GM18499 (cell line): ENCODE results near the gene OSBPL3.
"Not testable (repeated sequence)": the region's sequence is repeated elsewhere in the genome, so short reads cannot be mapped to it uniquely, and the experiment has no call there.

Experiments
- ATAC-seq: cut with Tn5 transposase; IDR thresholded peaks from one replicate; pipeline ENCODE4 v1.9.1; 2021; ENCODE audit warnings: moderate number of reproducible peaks; ENCODE audit not compliant: insufficient read depth, unreplicated experiment

Gene OSBPL3

DNA sequence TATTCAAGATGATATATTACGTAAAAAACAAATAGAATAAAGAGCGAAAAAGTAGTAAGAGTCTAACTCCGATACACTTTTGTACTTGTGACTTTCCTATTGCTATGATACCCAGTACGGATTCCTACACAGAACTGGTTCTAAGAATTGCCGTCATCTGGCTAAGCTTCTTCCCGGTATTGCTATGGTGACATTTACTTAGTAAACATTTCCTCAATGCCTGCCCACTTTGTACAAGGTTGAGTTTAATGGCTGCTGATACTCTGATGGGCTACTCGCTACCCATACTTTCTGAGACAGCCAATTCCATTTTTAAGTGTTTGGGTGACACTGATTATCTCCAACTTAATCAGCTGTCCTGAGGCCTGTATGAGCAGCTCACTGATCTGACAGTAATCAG, 55.6 kb downstream of the OSBPL3 start:
- ATAC-seq: no peak

- no peak for ATAC-seq
Measured at GRCh38 chr7:24923172-24923865, 56.7 kb downstream of the OSBPL3 start.

DNA sequence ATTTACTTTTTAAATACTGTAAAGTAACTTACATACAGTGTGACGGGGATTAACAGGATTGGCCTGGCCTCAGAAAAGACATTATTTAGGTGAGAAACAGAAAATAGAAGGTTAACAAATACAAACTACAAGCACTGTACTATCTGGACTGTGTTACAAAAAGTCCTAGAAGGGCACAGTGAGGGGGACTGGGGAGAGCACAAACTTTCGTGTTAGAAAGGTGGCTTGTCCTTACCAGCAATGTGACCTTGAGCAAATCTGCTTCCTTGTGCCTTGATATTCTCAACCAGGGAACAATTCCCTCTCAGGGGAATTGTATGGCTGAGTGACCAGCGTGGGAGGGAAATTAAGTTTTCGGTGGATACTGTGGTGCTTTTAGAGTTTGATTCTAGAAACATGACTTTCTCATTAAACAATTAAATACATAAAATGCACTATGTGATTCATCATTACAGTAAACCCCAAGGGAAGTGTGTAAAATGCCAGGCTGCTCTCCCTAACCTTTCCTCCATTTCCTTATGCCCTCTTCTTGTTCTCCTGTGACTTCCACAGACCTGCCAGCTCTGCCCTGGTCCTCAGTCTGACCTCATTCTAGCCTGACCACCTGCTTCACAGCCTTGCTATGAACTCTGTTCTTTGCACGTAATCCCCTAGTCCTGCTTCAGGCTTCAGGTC, 57.7 kb downstream of the OSBPL3 start:
- ATAC-seq: no peak

DNA sequence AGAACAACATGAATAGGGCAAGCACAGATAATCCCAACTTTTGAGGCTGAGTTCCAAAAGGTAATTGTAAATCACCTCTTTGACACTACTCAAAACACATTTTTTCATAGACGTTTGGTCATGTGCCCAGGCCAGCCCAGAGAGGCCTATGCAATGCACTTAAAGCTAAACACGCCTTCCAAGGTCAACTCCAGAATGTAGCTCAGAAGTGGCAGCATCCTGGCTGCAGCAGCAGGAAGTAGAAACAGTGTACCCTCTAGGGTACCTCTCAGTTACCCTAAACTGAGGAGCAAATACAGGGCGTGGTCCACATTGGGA, 58.7 kb downstream of the OSBPL3 start:
- no peak for ATAC-seq

- ATAC-seq: no peak
Measured at GRCh38 chr7:24920451-24921361, 59.3 kb downstream of the OSBPL3 start.

DNA sequence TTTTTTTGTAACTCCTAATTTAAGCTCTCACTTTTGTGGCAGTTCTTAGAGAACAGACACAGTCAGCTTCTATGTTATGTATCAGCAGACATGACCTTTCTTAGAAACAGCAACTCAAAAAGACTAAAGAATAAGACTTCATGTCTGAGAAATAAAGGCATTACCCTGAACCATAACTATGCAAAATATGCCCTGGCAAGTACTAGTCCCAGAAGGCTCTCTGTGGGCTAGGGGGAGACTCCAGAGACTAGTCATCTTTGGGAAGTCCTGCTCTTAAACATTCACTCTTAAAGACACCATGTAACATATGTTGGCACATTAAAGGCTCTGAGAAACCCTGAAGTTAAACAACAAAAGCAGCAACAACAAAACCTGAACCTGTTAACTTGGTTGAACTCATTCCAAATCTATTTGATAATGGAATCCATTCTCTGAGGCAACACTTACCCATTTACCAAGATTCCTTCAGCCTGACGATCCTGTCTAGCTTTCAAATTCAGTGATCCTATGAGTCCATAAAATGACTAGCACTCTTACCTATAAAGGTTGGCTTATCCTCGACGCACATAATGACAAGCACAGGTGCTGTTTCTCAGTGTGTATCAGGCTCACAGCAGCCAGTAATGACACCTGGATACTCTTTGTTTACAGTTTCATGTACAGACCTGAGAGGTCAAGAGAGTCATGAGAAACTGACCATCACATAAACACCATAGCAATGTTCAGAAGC, 62.3 kb downstream of the OSBPL3 start:
- ATAC-seq: no peak

- no peak for ATAC-seq
Measured at GRCh38 chr7:24916463-24917040, 63.4 kb downstream of the OSBPL3 start.

DNA sequence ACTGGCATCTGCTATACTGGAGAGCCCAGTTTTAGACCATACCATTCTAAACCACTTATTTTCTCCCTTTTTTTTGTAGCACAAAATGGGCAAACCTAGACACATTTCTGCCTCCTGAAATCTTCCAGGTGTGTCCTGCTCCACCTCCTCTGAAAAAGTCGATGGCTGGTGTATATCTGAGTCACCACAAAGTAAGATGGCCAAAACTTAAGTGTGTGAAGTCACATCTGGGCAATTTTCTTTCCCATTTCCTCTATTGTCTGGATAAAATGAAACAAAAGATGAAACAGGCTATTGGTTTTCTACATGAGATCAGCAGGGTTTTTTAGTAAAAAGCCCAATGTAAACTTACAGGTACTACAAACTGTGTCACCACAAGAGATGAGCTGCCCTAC, 65.5 kb downstream of the OSBPL3 start:
- no peak for ATAC-seq

DNA sequence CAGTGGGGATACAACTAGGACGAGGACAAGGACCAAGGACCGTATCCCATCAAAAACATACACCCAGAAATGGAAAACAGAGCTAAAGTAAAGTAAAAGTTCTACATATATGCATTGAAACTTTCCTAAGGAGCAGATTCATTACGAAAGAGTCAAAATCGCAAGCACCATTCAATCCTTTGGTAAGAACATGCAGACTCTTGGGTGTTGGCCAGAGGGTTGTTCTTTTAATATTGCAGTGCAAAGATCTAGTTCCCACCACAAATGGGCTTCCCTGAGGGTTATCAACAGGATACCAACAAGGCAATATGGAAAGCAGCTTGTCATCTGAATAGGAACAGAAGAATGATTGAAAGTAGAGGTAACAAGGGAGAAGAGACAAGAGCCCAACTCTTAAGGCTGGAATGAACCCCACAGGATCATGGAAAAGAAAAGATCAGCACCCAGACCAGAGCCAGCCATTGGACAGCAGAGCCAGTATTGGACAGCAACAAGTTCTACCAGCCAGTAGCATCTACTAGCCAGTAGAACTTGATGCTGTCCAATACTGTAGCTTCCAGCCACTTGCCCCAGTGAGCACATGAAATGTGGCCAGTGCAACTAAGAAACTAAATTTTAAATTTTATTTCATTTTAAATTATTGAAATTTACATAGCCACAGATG, 66.0 kb downstream of the OSBPL3 start:
- ATAC-seq: no peak

GRCh38 chr7:24912874-24913514, 67.0 kb downstream of the OSBPL3 start:
- ATAC-seq: no peak

DNA sequence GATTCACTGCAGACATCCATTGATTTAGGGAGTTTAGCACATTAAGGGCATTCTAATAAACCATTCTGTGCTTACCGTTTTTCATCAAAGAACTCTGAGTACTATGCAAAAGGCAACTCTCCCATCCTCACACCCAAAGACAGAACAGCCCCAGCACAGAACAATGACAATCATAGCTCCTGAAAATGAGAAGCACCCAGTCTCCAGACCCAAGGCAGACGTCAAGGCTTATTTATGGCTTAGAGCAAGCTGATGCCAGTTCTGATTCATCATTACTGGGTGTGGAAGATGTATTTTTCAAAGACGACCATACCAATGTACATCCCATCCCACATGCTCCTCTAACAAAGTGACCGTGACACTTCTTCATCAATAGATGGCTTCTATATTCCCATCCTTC, 67.6 kb downstream of the OSBPL3 start:
- ATAC-seq: no peak

- ATAC-seq: no peak
Measured at GRCh38 chr7:24911213-24911603, 68.8 kb downstream of the OSBPL3 start.

DNA sequence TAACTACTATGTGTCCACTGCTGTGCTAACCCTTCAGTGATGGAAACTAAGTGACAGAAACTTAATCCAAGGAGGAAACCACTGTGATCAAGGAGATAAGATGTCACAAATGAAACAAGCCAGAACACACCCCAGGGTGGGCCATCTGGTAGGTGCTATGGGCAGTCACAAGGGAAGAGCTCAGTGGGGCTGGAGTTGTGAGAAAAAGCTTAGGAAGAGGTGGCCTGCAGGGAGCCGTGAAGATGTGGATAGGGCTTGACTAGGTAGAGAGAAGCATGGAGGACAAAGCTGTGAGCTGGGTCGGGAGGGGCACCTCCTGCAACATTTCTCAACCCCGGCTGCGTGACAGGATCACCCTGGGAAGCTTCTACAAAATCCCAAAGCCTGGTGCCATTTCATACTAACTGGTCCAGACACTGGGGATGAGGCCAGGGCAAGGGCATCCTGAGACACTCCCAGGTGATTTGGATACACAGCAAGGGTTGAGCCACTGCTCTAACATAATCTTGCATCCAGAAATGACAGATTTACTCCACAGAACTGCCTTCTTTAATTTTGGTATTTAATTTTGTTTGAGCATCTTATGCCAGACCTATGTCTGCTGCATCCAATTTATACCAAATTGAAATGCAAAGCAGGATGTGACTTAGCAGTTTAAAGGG, 69.3 kb downstream of the OSBPL3 start:
- ATAC-seq: no peak

DNA sequence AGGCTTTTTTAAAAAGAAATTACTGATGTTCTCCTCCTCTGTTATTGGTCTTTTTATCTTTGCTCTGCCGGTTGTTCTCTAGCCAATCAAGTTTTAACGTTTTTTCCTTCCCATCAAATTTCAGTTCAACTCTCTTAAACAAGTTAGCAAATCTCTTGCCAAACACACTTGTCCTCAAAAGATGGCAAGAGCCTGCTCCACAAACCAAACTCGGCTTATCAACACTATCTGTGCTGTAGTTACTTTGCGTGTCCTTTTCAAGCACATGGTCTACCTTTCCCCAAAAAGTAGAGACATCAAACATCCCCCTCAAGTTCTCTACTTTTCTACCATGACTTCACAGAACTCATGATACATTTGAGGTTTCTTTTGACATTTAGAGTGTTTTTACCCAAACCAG, 71.3 kb downstream of the OSBPL3 start:
- no peak for ATAC-seq

DNA sequence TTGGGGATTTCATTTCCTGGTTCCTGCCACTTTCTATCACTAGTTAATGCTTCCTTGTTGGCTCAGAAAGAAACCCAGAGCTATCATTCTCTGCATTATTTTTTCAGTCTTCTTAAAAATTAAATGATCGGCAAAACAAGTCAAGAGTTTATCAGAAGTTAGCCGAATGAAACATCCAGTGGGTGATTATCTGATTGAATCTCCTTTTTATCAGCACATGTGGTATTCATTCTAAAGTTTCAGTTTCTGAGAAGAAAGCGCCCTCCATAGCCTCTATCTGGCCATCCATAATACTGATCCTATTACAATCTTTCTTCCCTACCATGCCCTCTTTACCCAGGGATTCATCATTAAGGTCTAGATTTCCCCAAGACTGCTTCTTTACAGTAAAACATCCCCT, 71.8 kb downstream of the OSBPL3 start:
- no peak for ATAC-seq

DNA sequence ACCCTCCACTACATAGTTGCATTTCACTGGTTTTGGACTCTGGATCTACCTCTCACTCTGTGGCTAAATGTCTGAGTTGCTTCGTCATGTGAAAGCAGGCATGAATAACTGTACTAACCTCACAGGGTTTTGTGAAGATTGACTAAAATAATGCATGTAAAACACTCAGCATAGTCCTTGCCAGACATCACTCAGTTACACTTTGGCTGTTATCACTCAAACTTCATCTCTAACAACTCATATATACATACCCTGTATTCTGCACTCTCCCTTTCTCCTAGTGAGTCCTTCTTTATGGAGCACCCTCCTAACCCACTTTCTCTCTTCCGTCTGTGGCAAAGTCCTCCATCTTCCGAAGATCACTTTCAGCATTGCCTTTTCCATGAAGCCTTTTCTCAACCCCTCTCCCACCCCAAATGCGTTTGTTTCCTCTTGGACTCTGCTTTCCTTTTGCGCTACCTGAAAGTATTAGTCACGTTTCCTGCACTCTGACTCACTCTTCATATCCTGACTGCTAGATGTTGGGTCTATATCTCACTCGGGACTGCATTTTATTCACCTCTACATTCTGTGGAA, 72.6 kb downstream of the OSBPL3 start:
- ATAC-seq: peak; percentile 41

- ATAC-seq: no peak
Measured at GRCh38 chr7:24905996-24906770, 73.8 kb downstream of the OSBPL3 start.

GRCh38 chr7:24903992-24904391, 76.0 kb downstream of the OSBPL3 start:
- ATAC-seq: not testable (repeated sequence)
